Tibial nerve (tissue), 4 donors: ENCODE results near the gene MROH8. TPM values are rescaled to one million over a fixed set of nuclear protein-coding genes. Genes with fewer than 3 reads are reported as not detected.

Source experiments
- DNase-seq, 2 donors: peaks; one replicate each; pipeline ENCODE4 v3.0.0-alpha.2; 2019; ENCODE audit warnings: low spot score in 2 of 2
- H3K27ac ChIP-seq, 4 donors: fragments of 200-600 bp; sonication (generic) in 3 of 4; one replicate each; pipeline ENCODE4 v1.5.1; 2017 to 2019; ENCODE audit warnings: mild to moderate bottlenecking in 1 of 4
- H3K27me3 ChIP-seq, 2 donors: fragments of 200-600 bp; sonication (generic) in 1 of 2; one replicate each; pipeline versions ENCODE4 v1.5.1 to v1.6.0; 2017 to 2019
- H3K36me3 ChIP-seq, 3 donors: fragments of 200-600 bp; sonication (generic); one replicate each; pipeline ENCODE4 v1.5.1; 2018 to 2019
- H3K4me1 ChIP-seq, 4 donors: fragments of 200-600 bp; sonication (generic) in 3 of 4; one replicate each; pipeline ENCODE4 v1.5.1; 2017 to 2019
- H3K4me3 ChIP-seq, 4 donors: fragments of 200-600 bp; sonication (generic) in 3 of 4; one replicate each; pipeline ENCODE4 v1.5.1; 2017 to 2019; ENCODE audit warnings: mild to moderate bottlenecking in 1 of 4, moderate library complexity in 1 of 4
- H3K9me3 ChIP-seq, 4 donors: fragments of 200-600 bp; sonication (generic) in 3 of 4; one replicate each; pipeline ENCODE4 v1.5.1; 2017 to 2019
- CTCF ChIP-seq, 5 experiments: fragments of 200-600 bp in 3 of 5; fragments of 450-650 bp in 2 of 5; sonication (generic) in 3 of 5; IDR thresholded peaks; one replicate each; pipeline ENCODE4 v1.5.1; 2016 to 2019; ENCODE audit warnings: antibody characterized with exemption in 5 of 5, mild to moderate bottlenecking in 3 of 5, moderate library complexity in 2 of 5
- EP300 ChIP-seq, 2 donors: sonication (generic); formaldehyde crosslinking; IDR thresholded peaks; one replicate each; pipeline ENCODE4 v1.6.1; 2017; ENCODE audit warnings: antibody characterized with exemption in 2 of 2, mild to moderate bottlenecking in 1 of 2
- POLR2A ChIP-seq, 2 donors: fragments of 450-650 bp; IDR thresholded peaks; one replicate each; pipeline ENCODE4 v1.6.1; 2017; ENCODE audit warnings: antibody characterized with exemption in 2 of 2, mild to moderate bottlenecking in 2 of 2, moderate library complexity in 2 of 2
- WGBS, 2 donors: methylation state at CpG; one replicate each; pipeline ENCODE4 v1.1.5; 2018; 5-methylcytosine and 5-hydroxymethylcytosine counted together
- total RNA-seq, 4 donors: library from RNA; depleted of rRNA; stranded (reverse); fragments of >200 nt; gene quantifications; one replicate each; pipeline ENCODE4 v1.1.0, GENCODE V29; 2016

MROH8 gene
- total RNA-seq, 4 donors from 2014 or later = 1.9 to 2.7 (median 2.4) TPM

DNA sequence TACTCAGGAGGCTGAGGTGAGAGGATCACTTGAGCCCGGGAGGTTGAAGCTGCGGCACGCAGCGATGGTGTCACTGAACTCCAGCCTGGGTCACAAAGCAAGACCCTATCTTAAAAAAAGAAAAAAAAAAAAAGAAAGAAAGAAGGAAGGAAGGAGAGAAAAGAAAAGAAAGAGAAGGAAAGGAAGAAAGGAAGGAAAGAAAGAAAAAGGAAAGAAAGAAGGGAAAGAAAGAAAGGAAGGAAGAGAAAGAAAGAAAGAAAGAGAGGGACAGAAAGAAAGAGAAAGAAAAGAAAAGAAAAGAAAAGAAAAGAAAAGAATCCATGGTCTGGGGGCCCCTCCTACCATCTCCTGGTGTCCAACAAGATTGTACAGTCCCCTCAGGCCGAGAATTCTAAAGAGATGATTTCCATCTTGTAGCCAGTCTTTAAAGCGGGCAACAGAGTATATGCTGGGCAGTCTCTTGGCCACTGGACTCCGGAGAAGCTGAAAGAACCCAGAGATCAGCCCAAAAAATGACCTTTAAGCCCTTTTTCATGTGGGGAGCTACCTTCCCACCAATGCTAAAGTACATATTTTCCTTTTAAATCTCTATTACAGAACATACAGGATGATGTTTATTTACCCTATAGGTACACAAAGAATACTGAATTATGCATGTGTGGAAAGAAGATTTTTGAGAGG, 59.9 kb downstream of the MROH8 start:
- Histone ChIP-seq H3K36me3 (peaks cover 0 to 4% (median 0%) of the 10 kb centered on the region in 3 donors), H3K27me3 (no peaks in the 10 kb centered on the region), H3K4me1 (no peaks in the 10 kb centered on the region), H3K4me3 (no peak overlapping the region), H3K9me3 (no peaks in the 10 kb centered on the region), H3K27ac (no peak overlapping the region)
- TF ChIP-seq CTCF (IDR thresholded peaks at IDR 0.05) (no peak), POLR2A (IDR thresholded peaks at IDR 0.05) (no peak), EP300 (IDR thresholded peaks at IDR 0.05) (no peak)
- 93% methylated on average over 7 of the region's 7 CpGs for WGBS, 2 donors
- no peak for DNase-seq

GRCh38 chr20:37114012-37114411, 65.3 kb downstream of the MROH8 start:
- 82 to 84% methylated on average over 8 of the region's 8 CpGs for WGBS, 2 donors
- Histone ChIP-seq H3K9me3 (no peaks in the 10 kb centered on the region), H3K27ac (no peak overlapping the region), H3K4me3 (no peak overlapping the region), H3K36me3 (peaks cover 0 to 29% (median 0%) of the 10 kb centered on the region in 3 donors), H3K4me1 (no peaks in the 10 kb centered on the region), H3K27me3 (no peaks in the 10 kb centered on the region)
- TF ChIP-seq EP300 (IDR thresholded peaks at IDR 0.05) = no peak
- TF ChIP-seq CTCF (IDR thresholded peaks at IDR 0.05) = no peak
- no peak for TF ChIP-seq POLR2A (IDR thresholded peaks at IDR 0.05)
- DNase-seq = no peak

DNA sequence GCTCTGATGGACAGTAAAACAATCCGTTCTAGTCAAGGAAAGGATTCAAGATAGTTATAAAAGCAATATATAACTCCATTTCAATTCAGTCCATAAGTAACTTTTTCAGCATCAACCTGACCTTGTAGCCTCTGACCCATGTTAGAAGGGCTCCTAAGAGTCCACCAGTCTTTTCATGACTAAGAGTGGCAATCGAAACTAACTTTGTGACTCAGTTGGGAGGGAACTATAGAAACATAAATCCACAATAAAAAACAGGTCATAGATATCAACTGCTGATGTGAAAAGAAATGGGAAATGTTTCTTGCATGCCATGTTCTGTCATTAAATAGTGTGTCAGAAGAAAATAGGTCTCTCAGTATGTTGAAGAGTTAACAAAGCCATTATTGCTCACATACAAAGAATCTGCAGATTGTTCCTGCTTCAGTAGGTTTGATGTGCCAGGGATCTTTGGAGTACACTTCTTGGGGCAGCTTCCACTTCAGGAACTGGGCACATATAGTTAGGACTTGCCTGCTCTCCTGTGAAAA, 67.4 kb downstream of the MROH8 start:
- WGBS, 2 donors = 86 to 90% methylated on average over 2 of the region's 2 CpGs
- no peaks in the 10 kb centered on the region for H3K9me3 ChIP-seq
- DNase-seq = no peak
- no peaks in the 10 kb centered on the region for H3K4me1 ChIP-seq
- peaks cover 0 to 29% (median 0%) of the 10 kb centered on the region in 3 donors for H3K36me3 ChIP-seq
- no peak overlapping the region for H3K4me3 ChIP-seq
- no peak for TF ChIP-seq CTCF (IDR thresholded peaks at IDR 0.05)
- no peak for TF ChIP-seq EP300 (IDR thresholded peaks at IDR 0.05)
- TF ChIP-seq POLR2A (IDR thresholded peaks at IDR 0.05) = no peak
- H3K27ac ChIP-seq = no peak overlapping the region
- H3K27me3 ChIP-seq = no peaks in the 10 kb centered on the region

GRCh38 chr20:37108676-37109075, 70.7 kb downstream of the MROH8 start:
- Histone ChIP-seq H3K9me3 (no peaks in the 10 kb centered on the region), H3K4me3 (no peak overlapping the region), H3K27ac (no peak overlapping the region), H3K27me3 (no peaks in the 10 kb centered on the region), H3K4me1 (no peaks in the 10 kb centered on the region), H3K36me3 (peaks cover 0 to 25% (median 0%) of the 10 kb centered on the region in 3 donors)
- WGBS, 2 donors = 84 to 92% methylated on average over 4 of the region's 4 CpGs
- TF ChIP-seq POLR2A (IDR thresholded peaks at IDR 0.05) (no peak), EP300 (IDR thresholded peaks at IDR 0.05) (no peak), CTCF (IDR thresholded peaks at IDR 0.05) (no peak)
- DNase-seq = no peak

GRCh38 chr20:37102571-37102970, 76.8 kb downstream of the MROH8 start:
- H3K4me3 ChIP-seq = no peak overlapping the region
- no peak for DNase-seq
- no peak overlapping the region for H3K27ac ChIP-seq
- no peaks in the 10 kb centered on the region for H3K4me1 ChIP-seq
- H3K36me3 ChIP-seq = peaks cover 0 to 6% (median 0%) of the 10 kb centered on the region in 3 donors
- H3K27me3 ChIP-seq = no peaks in the 10 kb centered on the region
- 90 to 95% methylated on average over 6 of the region's 6 CpGs for WGBS, 2 donors
- no peaks in the 10 kb centered on the region for H3K9me3 ChIP-seq
- TF ChIP-seq POLR2A (IDR thresholded peaks at IDR 0.05) = no peak
- TF ChIP-seq CTCF (IDR thresholded peaks at IDR 0.05) = no peak
- no peak for TF ChIP-seq EP300 (IDR thresholded peaks at IDR 0.05)
